Peyer's patch (tissue), 4 donors: ENCODE results near the gene GALNS.

Experiments
- CTCF ChIP-seq, 6 experiments: fragments of 450-650 bp in 4 of 6; fragments of 200-600 bp in 2 of 6; sonication (generic) in 1 of 6; IDR thresholded peaks; one replicate each; pipeline ENCODE4 v1.5.1; 2017 to 2019; ENCODE audit warnings: antibody characterized with exemption in 6 of 6, mild to moderate bottlenecking in 3 of 6, moderate library complexity in 1 of 6
- POLR2A ChIP-seq, 2 donors: fragments of 450-650 bp; IDR thresholded peaks; one replicate each; pipeline ENCODE4 v1.5.1; 2017; ENCODE audit warnings: antibody characterized with exemption in 2 of 2, mild to moderate bottlenecking in 2 of 2, moderate library complexity in 2 of 2

GRCh38 chr16:88809068-88809675 lies 47.6 kb downstream of the GALNS start:
- TF ChIP-seq POLR2A (IDR thresholded peaks at IDR 0.05) = no peak
- TF ChIP-seq CTCF (IDR thresholded peaks at IDR 0.05) = no peak
